ENCODE data around the gene CBR3. TPM values are rescaled to one million over a fixed set of nuclear protein-coding genes. Genes with fewer than 3 reads are reported as not detected.
"Not testable (repeated sequence)": the region's sequence is repeated elsewhere in the genome, so short reads cannot be mapped to it uniquely, and the experiment has no call there.

The CBR3 gene
- total RNA-seq, result 2.8 and 3.0 TPM in 2 replicates

DNA sequence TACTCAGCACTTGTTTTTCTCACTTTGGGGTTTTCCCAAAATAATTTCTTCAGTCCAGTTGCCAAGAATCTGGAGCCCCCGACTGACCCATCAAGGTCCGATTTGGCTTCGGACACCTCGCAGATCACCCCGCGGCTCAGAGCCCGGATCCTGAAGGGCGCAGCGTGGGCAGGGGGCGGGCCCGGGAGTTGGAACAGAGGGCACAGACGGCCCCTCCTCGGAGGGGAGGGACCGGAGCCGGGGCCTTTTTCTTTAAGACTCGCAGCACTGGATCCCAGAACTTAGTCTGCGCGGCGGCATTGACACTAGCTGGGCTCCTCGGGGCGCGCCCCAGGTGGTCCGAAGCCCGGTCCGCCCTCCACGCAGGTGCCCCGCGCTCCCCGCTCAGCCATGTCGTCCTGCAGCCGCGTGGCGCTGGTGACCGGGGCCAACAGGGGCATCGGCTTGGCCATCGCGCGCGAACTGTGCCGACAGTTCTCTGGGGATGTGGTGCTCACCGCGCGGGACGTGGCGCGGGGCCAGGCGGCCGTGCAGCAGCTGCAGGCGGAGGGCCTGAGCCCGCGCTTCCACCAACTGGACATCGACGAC, at the start of gene CBR3:
CBR3 (plus strand) TSS at position 277 of the 588 bp plus-strand sequence; CDS start at position 391, 114 bp downstream.
- DNase-seq (ENCODE audit: low read depth in 2 of 2), result peak in 1 of 2 donors; percentile 50

GRCh38 chr21:36087362-36088138, 47.3 kb upstream of the CBR3 start:
- DNase-seq (ENCODE audit: low read depth in 2 of 2), result no peak

DNA sequence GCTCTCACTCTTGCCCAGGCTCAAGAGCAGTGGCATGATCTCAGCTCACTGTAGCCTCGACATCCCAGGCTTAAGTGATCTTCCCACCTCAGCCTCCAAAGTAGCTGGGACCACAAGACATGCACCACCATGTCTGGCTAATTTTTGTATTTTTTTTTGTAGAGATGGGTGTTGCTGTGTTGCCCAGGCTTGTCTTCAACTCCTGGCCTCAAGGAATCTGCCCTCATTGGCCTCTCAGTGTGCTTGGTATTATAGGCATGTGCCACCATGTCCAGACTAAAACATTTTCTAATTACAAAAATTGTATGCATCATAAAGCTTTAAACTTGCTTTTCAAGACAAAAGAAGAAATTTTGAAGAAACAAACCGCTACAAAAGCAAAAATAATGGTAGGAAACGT, 44.9 kb upstream of the CBR3 start:
- no peak for DNase-seq (ENCODE audit: low read depth in 2 of 2)

DNA sequence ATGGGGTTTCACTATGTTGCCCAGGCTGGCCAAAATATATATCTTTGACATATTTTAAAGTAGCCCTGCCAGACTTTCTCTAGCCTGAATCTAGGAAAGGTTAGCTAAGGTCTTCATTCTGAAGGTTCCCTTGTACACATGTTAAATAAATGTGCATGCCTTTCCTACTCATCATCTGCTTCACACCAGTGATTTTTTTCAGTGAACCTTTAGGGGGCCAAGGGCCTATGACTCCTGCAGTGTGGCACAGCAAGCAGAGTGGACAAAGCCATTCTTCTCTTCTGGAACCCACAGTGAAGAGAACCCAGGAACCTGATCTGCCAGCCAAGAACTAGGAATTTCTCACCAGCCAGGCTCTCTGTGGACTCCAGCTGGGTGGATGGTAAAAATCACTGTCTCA, 42.2 kb upstream of the CBR3 start:
- no peak for DNase-seq (ENCODE audit: low read depth in 2 of 2)

GRCh38 chr21:36093512-36093911, 41.4 kb upstream of the CBR3 start:
- no peak for DNase-seq (ENCODE audit: low read depth in 2 of 2)

GRCh38 chr21:36096398-36097290, 38.2 kb upstream of the CBR3 start:
- DNase-seq (ENCODE audit: low read depth in 2 of 2), result no peak

GRCh38 chr21:36097427-36098181, 37.3 kb upstream of the CBR3 start:
- DNase-seq (ENCODE audit: low read depth in 2 of 2), result peak in 1 of 2 donors; percentile 75

GRCh38 chr21:36098182-36098532, 36.7 kb upstream of the CBR3 start:
- DNase-seq (ENCODE audit: low read depth in 2 of 2), result no peak

- DNase-seq (ENCODE audit: low read depth in 2 of 2), result no peak
These were observed 35.9 kb upstream of the CBR3 start for GRCh38 chr21:36099000-36099399.

DNA sequence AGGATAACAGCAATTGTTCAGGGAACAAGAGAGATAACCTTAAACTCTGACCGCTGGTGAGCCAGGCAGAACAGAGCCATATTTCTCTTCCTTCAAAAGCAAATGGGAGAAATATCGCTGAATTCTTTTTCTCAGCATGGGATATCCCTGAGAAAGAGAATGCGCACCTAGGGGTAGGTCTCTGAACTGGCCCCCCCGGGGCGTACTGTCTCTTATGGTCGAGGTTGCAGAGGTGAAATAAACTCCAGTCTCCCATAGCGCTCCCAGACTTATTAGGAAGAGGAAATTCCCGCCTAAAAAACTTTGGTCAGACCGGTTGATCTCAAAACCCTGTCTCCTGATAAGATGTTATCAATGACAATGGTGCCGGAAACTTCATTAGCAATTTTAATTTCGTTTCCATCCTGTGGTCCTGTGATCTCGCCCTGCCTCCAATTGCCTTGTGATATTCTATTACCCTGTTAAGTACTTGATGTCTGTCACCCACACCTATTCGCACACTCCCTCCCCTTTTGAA, 35.1 kb upstream of the CBR3 start:
- DNase-seq (ENCODE audit: low read depth in 2 of 2), result not testable (repeated sequence)

DNA sequence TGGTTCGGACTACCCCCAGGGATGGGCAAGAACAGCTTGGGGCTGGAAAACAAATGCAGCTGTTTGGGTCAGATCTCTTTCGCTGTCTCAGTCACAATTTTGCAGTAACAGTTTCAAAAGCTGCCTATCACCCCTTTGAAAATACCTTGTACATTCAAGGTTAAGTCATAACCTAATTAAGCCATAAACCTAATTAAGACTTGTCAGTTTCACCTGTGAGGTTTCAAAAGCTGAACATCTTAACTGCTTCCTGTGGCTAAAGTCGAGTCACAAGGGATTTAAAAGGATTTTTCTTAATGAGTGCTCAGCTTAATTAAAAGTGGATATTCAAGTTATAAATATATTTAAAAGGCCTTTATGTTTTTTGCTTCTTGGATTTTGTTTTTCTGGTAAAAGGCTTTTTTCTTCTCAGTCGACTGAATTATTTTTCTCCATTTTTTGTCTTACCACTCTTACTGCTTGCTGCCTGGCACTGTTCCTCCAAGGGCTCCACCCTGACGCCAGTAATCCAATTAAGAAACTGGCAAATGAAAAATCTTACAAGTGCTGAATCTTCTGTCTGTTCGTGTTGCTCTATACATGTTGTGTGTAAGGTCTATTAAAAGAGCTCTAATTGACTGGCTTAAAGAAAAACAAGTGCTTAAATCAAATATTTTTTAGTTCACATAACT, 33.8 kb upstream of the CBR3 start:
- DNase-seq (ENCODE audit: low read depth in 2 of 2), result no peak

GRCh38 chr21:36103434-36103833, 31.4 kb upstream of the CBR3 start:
- DNase-seq (ENCODE audit: low read depth in 2 of 2), result no peak

DNA sequence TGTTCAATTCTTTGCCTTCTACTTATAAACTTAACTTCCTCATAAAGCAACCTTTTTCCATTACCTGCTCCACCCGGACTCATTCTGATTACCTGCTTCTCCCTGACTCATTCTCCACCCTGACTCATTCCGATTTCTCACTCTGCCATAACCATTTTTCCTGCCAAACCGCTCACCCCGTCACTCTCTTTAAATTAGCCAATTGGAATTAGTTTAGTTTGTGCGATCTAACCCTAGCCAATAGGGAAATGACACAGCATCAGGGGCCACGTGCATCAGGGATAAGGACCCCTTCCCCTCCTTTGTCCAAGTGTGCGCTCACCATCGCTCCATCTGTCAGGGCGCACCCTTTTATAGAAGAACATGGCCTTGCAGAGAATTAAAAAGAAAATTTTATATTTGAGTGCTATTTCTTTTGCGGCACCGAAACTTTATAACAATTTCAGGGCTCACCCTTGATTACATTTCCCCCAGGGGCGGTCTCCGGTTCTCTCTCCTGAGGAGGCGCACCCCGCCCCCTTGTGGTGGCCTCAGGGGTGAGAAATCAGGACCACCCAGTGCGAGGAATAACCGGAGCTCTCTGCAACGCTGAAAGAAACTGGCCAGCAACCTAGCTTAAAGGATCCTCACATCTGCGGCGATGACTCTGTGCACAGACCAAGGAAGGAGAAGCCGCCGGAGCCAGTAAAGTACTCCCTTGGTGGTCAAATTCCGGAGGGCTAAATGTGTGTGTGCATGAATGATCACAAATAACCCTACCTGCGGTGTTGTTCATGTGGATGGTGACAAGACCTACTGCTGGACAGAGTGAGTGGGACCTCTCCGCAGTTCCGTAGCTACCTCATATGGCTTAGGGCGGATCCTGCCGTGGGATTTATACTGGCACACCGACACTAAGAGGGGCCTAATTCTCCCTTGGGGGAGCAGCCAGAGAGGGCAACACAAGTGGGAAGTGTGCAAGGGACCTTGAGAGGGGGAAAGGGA, 30.3 kb upstream of the CBR3 start:
- peak in 1 of 2 donors; percentile 49 for DNase-seq (ENCODE audit: low read depth in 2 of 2)

- DNase-seq (ENCODE audit: low read depth in 2 of 2), result no peak
These were observed 29.5 kb upstream of the CBR3 start for GRCh38 chr21:36105327-36105842.

- DNase-seq (ENCODE audit: low read depth in 2 of 2), result no peak
These were observed 25.0 kb upstream of the CBR3 start for GRCh38 chr21:36109868-36110267.

GRCh38 chr21:36111238-36111637, 23.6 kb upstream of the CBR3 start:
- DNase-seq (ENCODE audit: low read depth in 2 of 2), result no peak

GRCh38 chr21:36113647-36114428, 21.0 kb upstream of the CBR3 start:
- DNase-seq (ENCODE audit: low read depth in 2 of 2), result no peak

- no peak for DNase-seq (ENCODE audit: low read depth in 2 of 2)
These were observed 19.6 kb upstream of the CBR3 start for GRCh38 chr21:36115138-36115730.

All from dermis microvascular lymphatic vessel endothelial cell (primary cell).